KMS-11 (cell line): ENCODE results near the gene PHLDA2.
"Not testable (repeated sequence)": the region's sequence is repeated elsewhere in the genome, so short reads cannot be mapped to it uniquely, and the experiment has no call there.

Experiments
- H2AFZ ChIP-seq: fragments of 200-600 bp; sonication (generic); 2 replicates; pipeline ENCODE4 v1.6.1; 2016; ENCODE audit warnings: antibody characterized with exemption, mixed run types, low read depth
- H3K27ac ChIP-seq: fragments of 200-600 bp; sonication (generic); 2 replicates; pipeline ENCODE4 v1.6.1; 2016; ENCODE audit warnings: mild to moderate bottlenecking, mixed run types
- H3K27me3 ChIP-seq: fragments of 200-600 bp; sonication (generic); 2 replicates; pipeline ENCODE4 v1.6.1; 2017; ENCODE audit warnings: mild to moderate bottlenecking, low read depth, mixed run types, moderate library complexity; ENCODE audit not compliant: insufficient read depth
- H3K36me3 ChIP-seq: fragments of 200-600 bp; sonication (generic); 2 replicates; pipeline ENCODE4 v1.6.1; 2017; ENCODE audit warnings: mild to moderate bottlenecking, mixed run types; ENCODE audit not compliant: insufficient read depth
- H3K4me1 ChIP-seq: fragments of 200-600 bp; sonication (generic); 2 replicates; pipeline ENCODE4 v1.6.1; 2016; ENCODE audit warnings: mild to moderate bottlenecking, low read depth, mixed run types; ENCODE audit not compliant: poor library complexity, severe bottlenecking
- H3K4me2 ChIP-seq: fragments of 200-600 bp; sonication (generic); 2 replicates; pipeline ENCODE4 v1.7.0; 2016; ENCODE audit warnings: mild to moderate bottlenecking, mixed run types
- H3K4me3 ChIP-seq: fragments of 200-600 bp; sonication (generic); IDR thresholded peaks from 2 replicates; pipeline ENCODE4 v1.6.1; 2017; ENCODE audit warnings: low read depth, low read length, mixed read lengths; ENCODE audit not compliant: insufficient read depth
- H3K79me2 ChIP-seq: fragments of 200-600 bp; sonication (generic); 2 replicates; pipeline ENCODE4 v1.6.1; 2016; ENCODE audit warnings: low read depth, mixed run types; ENCODE audit not compliant: insufficient read depth
- H3K9ac ChIP-seq: fragments of 200-600 bp; sonication (generic); 2 replicates; pipeline ENCODE4 v1.6.1; 2016; ENCODE audit warnings: mild to moderate bottlenecking, mixed run types
- H4K20me1 ChIP-seq: fragments of 200-600 bp; sonication (generic); 2 replicates; pipeline ENCODE4 v1.6.1; 2016; ENCODE audit warnings: mild to moderate bottlenecking, mixed run types; ENCODE audit not compliant: insufficient read depth
- TF ChIP-seq, protein P1 (sequence below): fragments of 200-600 bp; sonication (generic); conservative IDR thresholded peaks from 2 replicates; pipeline ENCODE4 v1.6.1; 2017; ENCODE audit warnings: low read depth, mild to moderate bottlenecking, antibody characterized with exemption, low read length, moderate library complexity, mixed read lengths

PHLDA2 gene

DNA sequence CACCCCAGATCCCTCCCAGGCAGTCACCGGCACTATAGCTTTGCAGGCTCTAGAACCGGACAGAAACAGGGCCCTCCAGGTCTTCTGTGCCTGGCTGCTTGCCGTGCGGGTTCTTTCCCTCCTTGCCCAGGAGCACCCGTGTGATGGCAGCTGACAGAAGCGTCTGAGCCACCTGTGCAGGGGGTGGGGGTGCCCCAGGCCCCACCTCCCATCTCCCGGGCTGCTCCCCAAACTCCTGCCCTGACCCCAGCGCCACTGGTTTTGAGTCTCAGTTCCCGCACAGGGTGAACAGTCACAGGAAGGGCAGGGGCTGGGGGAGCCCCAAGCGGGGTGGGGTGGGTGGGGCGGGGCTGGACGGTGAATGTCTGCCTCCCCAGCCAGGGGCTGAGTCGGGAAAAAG, 13.2 kb upstream of the PHLDA2 start:
- Histone ChIP-seq H3K27ac (no peak overlapping the region), H3K36me3 (peaks cover 4% of the 10 kb centered on the region; the same call in 1 of the 2 replicates), H3K4me3 (no peak overlapping the region), H3K27me3 (no peaks in the 10 kb centered on the region), H3K4me2 (no peak overlapping the region), H3K79me2 (no peaks in the 10 kb centered on the region), H3K9ac (no peak overlapping the region), H2AFZ (no peak overlapping the region), H4K20me1 (no peaks in the 10 kb centered on the region), H3K4me1 (no peaks in the 10 kb centered on the region)
- TF ChIP-seq, protein P1, sequence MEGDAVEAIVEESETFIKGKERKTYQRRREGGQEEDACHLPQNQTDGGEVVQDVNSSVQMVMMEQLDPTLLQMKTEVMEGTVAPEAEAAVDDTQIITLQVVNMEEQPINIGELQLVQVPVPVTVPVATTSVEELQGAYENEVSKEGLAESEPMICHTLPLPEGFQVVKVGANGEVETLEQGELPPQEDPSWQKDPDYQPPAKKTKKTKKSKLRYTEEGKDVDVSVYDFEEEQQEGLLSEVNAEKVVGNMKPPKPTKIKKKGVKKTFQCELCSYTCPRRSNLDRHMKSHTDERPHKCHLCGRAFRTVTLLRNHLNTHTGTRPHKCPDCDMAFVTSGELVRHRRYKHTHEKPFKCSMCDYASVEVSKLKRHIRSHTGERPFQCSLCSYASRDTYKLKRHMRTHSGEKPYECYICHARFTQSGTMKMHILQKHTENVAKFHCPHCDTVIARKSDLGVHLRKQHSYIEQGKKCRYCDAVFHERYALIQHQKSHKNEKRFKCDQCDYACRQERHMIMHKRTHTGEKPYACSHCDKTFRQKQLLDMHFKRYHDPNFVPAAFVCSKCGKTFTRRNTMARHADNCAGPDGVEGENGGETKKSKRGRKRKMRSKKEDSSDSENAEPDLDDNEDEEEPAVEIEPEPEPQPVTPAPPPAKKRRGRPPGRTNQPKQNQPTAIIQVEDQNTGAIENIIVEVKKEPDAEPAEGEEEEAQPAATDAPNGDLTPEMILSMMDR, result no peak

DNA sequence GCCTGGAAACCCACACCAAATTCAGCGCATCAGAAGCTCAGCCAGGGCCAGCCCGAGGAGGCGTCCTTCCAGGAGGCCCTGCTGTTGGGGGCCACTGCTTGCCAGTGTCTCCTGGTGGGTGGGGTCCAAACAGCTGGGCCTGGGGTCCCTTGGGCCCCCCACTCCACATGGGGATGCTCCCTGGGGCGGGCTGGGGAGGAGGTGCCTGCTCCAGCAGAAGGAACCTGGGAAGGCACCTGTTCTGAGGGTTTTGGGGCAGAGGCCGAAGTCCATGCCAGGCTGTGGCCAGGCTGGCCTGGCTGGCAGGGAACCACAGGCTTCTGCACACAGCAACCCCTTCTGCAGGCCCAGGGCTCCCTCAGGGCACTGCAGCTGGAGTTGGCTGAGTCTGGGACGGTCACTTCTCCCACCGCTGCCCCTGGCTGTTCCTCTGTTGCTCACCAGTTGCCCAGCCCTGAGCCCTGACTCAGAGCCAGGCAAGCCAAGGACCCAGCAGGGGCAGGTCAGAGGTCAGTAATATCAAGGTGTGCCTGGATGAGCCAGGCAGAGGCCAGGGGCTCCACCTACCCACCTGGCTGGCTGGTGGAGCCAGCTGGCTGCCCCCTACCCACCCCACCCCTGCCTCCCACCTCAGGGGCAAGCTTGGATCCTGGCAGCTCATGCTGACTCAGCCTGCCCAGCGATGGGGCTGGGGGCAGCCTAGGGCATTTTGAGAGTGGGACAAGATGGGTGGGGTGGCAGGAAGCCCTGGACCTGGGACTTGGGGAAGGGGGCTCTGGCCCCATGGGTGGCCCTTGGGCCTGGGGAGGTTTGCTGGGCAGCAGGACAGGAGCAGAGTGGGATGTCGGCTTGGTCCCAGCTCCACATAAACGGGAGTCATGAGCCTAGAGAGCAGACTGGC, 12.0 kb upstream of the PHLDA2 start:
- no peak overlapping the region for H3K4me2 ChIP-seq

DNA sequence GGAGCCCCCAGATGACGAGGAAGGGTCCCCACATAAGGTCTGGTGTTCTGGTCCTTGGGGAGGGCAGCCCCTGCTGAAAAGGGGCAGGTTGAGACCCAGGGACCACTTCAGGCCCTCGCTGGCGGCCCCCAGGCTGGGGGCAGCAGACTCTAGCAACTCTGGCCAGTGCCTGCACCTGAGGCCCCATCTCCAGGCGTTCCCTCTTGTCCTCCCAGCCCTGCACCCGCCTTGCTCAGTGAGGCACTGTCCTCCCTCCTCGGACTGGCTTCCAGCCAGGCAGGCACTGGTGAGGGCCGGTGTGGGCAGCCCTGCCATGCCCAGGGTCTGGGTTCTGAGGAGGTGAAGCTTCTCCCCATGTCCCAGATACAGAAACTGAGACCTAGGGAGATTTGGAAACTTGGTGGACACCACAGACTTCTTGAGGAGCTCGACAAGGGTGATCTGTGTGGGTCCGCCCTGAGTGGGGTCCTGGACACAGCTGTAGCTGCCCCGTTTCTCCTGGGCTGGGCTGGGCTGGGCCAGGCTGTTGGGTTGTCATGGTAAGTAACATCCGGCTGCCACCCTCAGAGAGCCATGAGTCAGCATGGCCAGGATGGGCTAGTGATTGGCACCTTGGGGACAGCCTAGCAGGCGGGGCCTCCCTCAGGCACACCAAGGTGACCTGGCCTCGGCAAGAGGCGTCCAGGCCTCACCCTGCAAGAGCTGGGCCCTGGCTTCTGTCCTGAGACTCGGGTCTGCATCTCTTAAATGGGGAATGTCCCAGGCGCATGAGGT, 11.1 kb upstream of the PHLDA2 start:
- Histone ChIP-seq H3K9ac (no peak overlapping the region), H3K4me2 (no peak overlapping the region), H3K4me1 (no peaks in the 10 kb centered on the region), H3K4me3 (no peak overlapping the region), H3K27ac (no peak overlapping the region), H4K20me1 (no peaks in the 10 kb centered on the region), H3K27me3 (no peaks in the 10 kb centered on the region), H3K36me3 (no peaks in the 10 kb centered on the region), H3K79me2 (no peaks in the 10 kb centered on the region), H2AFZ (no peak overlapping the region)
- TF ChIP-seq, protein P1, result no peak

More for the DNA sequence above, 12.0 kb upstream of the PHLDA2 start:
- Histone ChIP-seq H2AFZ (no peak overlapping the region), H3K36me3 (no peaks in the 10 kb centered on the region), H3K9ac (no peak overlapping the region), H3K4me1 (no peaks in the 10 kb centered on the region), H3K27ac (no peak overlapping the region), H3K27me3 (no peaks in the 10 kb centered on the region), H3K79me2 (no peaks in the 10 kb centered on the region), H3K4me3 (no peak overlapping the region), H4K20me1 (no peaks in the 10 kb centered on the region)
- TF ChIP-seq, protein P1, result no peak

DNA sequence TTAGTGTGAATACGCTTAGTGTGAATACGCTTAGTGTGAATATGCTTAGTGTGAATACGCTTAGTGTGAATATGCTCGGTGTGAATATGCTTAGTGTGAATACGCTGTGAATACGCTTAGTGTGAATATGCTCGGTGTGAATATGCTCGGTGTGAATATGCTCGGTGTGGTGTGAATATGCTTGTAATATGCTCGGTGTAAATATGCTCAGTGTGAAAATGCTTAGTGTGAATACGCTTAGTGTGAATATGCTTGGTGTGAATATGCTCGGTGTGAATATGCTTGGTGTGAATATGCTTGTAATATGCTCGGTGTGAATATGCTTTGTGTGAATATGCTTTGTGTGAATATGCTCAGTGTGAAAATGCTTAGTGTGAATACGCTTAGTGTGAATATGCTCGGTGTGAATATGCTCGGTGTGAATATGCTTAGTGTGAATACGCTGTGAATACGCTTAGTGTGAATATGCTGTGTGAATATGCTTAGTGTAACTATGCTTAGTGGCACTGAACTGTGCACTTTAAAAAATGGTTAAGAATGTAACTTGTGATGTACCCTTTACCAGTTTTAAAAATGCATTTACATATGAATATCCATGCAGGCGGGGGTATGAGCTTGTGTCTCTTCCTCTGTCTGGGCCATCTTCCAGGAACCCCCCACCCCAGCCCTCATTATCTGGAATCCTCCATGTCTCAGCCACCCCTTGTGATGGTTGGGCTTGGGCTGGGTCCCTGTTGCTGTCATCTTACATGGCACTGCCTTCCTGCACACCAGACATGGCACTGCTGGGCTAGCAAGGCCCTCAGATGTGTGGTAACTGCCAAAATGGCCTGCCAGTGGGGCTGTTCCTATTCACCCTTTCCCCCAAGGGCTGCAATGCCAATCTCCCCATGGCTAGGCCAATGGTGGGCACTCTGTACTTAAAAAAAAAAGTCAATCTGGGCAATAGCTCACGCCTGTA, 9.5 kb upstream of the PHLDA2 start:
- H3K4me1 ChIP-seq, H3K36me3 ChIP-seq, H2AFZ ChIP-seq, H3K27me3 ChIP-seq, H3K79me2 ChIP-seq, H3K4me2 ChIP-seq, H4K20me1 ChIP-seq, H3K9ac ChIP-seq, H3K4me3 ChIP-seq, H3K27ac ChIP-seq: not testable (repeated sequence)

DNA sequence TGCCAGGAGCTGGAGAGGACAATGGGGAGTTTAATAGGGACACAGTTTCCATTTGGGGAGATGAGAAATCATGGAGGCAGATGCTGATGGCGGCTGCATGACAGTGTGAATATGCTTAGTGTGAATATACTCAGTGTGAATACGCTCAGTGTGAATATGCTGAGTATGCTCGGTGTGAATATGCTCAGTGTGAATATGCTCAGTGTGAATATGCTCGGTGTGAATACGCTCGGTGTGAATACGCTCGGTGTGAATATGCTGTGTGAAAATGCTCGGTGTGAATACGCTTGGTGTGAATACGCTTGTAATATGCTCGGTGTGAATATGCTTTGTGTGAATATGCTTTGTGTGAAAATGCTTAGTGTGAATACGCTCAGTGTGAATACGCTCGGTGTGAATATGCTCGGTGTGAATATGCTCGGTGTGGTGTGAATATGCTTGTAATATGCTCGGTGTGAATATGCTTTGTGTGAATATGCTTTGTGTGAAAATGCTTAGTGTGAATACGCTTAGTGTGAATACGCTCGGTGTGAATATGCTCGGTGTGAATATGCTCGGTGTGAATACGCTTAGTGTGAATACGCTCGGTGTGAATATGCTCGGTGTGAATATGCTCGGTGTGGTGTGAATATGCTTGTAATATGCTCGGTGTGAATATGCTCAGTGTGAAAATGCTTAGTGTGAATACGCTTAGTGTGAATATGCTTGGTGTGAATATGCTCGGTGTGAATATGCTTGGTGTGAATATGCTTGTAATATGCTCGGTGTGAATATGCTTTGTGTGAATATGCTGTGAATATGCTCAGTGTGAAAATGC, 8.6 kb upstream of the PHLDA2 start:
- not testable (repeated sequence) for H3K4me2 ChIP-seq, H3K36me3 ChIP-seq, H3K79me2 ChIP-seq, H3K27ac ChIP-seq, H3K9ac ChIP-seq, H3K4me3 ChIP-seq, H4K20me1 ChIP-seq, H3K27me3 ChIP-seq, H2AFZ ChIP-seq
- H3K4me1 ChIP-seq, result peaks cover 13% of the 10 kb centered on the region
